ENCODE results near the gene MTOR.

MTOR gene

GRCh38 chr1:11059155-11059967, 203.0 kb downstream of the MTOR start:
- peak; percentile 44 for DNase-seq

- no peak for DNase-seq
These were observed 203.7 kb downstream of the MTOR start for GRCh38 chr1:11058595-11059154.

GRCh38 chr1:11058026-11058425, 204.3 kb downstream of the MTOR start:
- DNase-seq = no peak

- DNase-seq = no peak
These were observed 204.9 kb downstream of the MTOR start for GRCh38 chr1:11057477-11057876.

Data from eye (tissue), 1 donor.